GM18873 (cell line): Measurements from ENCODE around the gene FAM53A.
"Not testable (repeated sequence)": the region's sequence is repeated elsewhere in the genome, so short reads cannot be mapped to it uniquely, and the experiment has no call there.

Experiments
- ATAC-seq: cut with Tn5 transposase; IDR thresholded peaks from one replicate; pipeline ENCODE4 v1.9.1; 2021; ENCODE audit warnings: mild to moderate bottlenecking, moderate library complexity, moderate number of reproducible peaks; ENCODE audit not compliant: unreplicated experiment, low FRiP score

Gene FAM53A

DNA sequence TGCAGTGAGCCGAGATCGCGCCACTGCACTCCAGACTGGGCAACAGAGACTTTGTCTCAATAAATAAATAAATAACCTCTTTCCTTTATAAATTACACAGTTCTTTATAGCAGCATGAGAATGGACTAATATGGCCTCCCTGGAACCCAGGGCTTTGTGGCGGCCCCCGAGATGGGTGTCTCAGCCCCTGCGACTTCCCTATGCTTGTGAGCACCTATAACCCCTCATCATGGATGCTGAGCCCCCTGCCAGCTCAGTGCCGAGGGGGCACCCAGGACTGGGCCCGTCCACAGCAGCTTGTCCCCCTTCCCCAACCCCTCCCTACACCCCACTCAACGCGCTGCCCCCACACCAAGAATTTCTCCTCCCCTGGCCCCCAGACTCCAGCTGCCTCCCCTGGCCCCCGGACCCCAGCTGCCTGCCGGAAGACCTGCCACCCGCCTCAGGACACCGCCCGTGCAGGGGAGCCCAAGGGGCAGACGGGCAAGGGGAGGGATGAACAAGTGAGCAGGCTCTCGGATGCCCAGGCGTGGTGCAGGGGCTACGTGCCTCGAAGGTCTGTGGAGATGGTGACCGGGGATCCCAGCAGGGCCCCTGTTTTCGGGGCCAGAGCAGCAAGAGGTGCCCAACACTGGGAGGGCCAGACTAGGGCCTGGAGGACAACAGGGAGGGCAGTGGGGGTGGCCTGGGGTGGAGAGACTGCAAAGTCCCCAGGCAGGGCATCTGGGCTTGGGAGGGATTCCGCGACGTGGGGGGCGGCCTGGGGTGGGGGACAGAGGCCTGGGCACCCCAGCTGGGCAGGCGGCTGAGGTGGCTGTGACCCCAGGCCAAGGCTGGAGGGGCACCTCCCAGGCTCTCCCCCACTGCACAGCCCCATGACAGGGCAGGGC lies 74.0 kb downstream of the FAM53A start:
- ATAC-seq: no peak

DNA sequence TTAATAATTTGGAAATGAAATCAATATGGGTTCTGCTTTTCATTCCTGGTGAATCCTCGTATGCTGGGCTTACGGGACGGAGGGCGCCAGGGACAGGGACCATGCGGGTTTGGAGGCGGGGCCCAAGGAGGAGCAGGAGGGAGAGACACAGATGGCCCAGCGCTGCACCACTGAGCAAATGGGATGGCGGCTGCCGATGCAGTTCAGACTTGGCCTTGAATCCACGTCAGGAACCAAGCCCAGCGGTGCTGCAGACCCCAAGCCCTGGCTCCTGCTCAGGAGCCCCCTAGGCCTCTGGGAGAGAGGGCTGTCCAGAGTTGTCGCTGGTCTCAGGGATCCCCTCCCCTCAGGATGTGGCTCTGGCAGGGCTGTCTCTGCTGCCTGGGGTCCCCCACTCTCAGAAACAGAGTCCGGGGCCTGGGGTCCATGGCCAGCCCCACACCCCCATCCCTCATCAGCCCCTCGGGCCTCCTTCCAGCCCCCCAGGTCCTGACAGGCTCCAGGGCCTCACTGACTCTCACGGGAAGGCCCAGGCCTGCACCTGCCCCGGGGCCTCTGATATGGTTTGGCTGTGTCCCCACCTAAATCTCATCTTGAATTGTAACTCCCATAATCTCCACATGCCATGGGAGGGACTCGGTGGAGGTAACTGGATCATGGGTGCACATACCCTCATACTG lies 75.2 kb downstream of the FAM53A start:
- no peak for ATAC-seq

GRCh38 chr4:1608196-1608820 lies 75.8 kb downstream of the FAM53A start:
- ATAC-seq: no peak

GRCh38 chr4:1607436-1608195 lies 76.5 kb downstream of the FAM53A start:
- not testable (repeated sequence) for ATAC-seq

GRCh38 chr4:1604706-1605205 lies 79.4 kb downstream of the FAM53A start:
- no peak for ATAC-seq

GRCh38 chr4:1604181-1604705 lies 79.9 kb downstream of the FAM53A start:
- ATAC-seq: no peak

DNA sequence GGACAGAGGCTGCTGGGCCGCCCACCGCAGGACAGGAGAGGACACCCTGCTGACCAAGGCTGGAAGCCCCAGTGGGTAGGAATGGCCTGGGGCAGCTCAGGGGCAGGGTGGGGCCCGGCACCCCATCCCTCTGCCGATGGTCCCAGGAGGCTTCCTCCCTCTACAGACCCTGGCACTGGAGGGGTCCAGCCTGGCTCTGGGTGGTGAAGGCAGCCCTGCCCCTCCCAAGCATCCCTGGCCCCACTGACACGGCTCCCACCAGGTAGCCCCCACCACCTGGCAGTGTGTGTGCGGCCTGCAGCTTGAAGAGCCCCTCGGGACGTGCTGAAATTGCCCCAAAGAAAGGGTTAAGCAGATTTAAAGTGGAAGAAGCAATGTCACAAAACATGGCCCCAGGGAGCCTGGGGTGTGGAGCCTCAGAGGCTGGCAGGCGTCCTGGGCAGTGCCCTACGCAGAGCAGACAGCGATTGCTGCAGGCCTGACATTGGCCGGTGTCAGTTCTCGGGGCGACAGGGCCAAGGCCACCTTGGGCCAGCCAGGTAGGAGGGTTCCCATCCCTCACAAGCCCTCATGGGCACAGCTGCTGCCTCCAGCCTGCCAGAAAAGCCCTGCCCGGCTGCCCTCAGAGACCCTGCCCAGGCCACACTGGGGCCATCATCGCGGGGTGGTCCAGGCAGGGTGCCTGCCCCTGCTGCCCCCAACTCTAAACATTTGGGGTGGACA lies 80.5 kb downstream of the FAM53A start:
- no peak for ATAC-seq

DNA sequence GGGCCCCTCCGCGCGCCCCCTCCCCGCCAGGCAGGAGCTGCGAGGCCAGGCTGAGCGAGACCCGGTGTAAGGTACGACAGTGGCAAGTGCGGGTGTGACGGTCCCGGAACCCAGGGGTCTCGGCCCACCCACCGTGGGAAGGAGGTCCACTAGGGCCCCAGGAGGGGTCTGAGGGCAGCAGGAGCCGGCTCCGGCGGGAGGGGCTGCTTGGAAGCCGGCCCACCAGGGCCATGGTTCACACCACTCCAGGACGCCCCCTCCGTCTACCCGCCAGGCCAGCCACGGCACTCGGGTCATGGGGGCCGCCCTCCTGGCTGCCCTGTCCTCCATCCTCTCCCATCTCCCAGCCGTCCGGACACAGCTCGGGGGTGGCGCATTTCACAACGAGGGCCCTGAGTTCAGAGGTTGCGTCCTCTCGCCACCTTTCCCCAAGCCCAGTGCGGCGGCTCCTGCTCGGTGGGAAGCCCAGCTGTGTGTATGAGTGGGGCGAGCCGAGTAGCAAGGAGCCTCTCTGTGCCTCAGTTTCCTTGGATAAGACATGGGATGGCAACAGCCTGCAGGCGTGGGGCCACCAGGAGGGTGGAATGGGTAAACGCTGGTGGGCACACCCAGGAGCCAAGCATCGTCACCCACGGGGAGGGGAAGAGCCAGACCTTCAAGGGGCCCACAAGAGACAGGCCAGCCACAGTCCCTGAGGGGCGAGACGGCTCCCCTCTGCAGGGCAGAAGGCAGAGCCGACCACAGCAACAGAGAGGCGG lies 81.3 kb downstream of the FAM53A start:
- ATAC-seq: no peak

DNA sequence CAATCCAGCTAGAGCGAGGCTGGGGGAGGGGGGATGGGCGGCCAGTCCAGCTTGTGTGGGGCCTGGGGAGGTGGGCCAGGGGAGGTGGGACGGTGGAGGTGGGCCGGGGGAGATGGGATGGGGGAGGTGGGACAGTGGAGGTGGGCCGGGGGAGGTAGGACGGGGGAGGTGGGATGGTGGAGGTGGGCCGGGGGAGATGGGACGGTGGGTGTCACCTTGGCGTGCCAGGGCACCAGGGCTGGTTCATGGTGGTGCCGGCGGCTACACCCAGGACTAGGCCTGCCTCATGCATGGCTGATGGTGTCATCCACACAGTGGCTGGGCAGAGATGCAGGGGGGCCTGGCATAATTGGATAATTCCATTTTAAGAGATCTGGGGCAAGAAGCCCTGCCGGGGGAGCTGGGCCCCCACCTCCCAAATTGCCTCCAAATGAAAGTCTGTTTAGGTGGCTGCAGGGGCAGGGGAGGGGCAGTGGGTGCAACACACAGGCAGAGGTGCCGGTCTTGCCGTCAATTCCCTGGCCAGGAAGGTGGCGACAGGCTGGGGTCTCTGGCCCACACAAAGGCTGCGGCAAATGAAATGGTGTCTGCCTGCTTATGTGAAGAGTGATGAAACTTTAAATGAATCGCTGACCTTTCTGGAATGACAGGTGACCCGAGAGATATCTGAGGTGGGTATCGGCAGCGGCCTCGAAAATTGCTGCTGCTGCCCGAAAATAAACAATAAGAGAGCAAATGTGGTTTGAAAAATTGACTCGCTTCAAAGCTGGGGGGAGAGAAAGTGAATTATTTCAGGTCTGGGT lies 82.1 kb downstream of the FAM53A start:
- no peak for ATAC-seq

DNA sequence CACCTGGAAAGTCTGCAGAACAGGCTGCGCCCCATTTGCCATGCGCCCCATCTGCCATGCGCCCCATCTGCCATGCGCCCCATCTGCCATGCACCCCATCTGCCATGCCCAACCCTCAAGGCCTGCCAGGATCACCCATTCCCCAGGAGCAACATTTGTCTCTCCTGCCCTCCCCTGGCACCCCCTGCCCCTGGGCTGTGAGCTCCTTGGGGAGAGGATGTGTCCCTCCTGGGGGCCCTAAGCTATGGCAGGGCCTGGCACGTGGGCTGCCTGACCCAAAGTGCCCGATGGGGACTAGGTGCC lies 82.6 kb downstream of the FAM53A start:
- no peak for ATAC-seq

DNA sequence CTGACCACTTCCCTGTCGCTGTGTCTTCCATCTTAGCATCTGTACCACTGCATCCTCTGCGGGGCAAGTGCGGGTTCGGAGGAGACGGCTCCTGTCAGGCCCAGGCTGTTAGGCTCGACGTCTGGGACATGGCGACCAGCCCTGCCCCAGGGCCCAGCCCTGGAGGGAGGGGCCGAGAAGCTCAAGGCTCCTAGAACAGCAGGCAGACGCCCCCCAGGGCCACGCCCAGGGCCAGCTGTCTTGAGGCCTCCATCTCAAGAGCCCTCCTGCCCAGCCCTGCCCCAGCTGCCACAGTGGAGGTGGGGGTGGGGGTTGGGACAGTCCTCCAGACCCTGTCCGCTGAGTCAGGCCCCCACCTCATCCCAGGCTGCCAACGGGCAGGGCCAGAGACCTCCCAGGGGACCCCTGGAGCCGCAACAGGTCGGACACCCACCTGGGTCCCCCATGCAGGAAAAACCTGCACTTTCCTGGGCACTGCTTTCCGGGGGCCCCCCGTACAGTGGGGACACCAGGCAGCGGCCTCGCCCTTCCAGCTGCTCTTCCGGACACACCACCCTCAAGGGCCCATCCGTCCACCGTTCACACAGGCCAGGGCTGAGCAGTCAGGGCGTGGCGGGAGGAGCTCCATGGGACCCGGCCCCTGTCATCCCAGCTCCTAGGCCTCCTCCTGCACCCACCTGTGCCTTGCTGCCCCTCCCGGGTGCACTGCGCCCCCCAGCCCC lies 83.1 kb downstream of the FAM53A start:
- ATAC-seq: no peak

DNA sequence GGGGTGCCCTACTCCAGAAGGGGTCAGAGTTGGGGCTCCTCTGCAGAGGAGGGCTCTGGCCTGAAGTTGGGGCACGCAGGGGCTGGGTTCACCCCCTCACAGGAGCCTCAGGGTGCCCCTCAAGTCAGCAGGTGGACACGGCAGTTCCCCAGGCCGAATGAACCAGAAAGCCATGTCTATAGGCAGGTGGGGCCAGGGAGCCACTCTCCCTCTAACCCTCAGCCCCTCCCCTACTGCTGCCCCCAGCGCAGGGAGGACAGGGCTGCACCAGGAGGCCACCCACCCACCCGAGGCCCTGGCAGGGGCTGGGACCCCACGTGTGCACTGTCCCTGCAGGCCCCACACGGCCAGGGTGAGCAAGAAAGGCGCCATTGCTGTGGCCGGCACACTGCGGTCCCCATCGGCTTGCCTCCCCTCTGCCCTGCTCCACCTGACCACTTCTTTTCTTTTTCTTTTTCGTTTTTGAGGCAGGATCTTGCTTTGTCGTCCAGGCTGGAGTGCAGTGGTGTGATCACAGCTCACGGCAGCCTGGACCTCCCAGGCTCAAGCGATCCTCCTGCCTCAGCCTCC lies 83.8 kb downstream of the FAM53A start:
- ATAC-seq: no peak

GRCh38 chr4:1599491-1600210 lies 84.5 kb downstream of the FAM53A start:
- ATAC-seq: no peak

GRCh38 chr4:1599026-1599481 lies 85.1 kb downstream of the FAM53A start:
- no peak for ATAC-seq

- no peak for ATAC-seq
These were observed 85.7 kb downstream of the FAM53A start for GRCh38 chr4:1598206-1599025.
